ENCODE results near the gene TNFRSF25. TPM values are rescaled to one million over a fixed set of nuclear protein-coding genes. Genes with fewer than 3 reads are reported as not detected.

Gene TNFRSF25
- total and polyA plus RNA-seq, 2 donors (not counting 3 experiments of a cell fraction or from before 2014, with no cell fraction given) = 33.9 to 38.8 TPM

DNA sequence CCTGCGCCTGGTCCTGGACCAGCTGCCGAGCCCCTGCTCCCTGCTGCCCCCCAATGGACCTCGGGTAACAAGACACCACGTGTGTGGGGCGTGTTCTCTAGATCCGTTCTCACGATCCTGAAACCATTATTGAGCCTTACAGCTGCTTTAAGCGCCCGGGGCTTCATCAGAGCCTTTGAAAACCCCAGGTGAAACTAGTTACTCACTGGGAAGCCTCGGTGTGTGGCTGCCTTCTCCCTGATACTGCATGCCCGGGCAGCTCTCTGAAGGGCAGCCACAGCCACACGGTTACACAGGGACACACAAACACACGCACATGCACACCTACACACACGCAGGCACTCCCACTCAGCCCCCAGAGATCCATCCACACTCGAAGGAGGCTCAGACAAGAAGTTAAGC is 51.5 kb downstream of the TNFRSF25 start:
- TF ChIP-seq, protein P1, sequence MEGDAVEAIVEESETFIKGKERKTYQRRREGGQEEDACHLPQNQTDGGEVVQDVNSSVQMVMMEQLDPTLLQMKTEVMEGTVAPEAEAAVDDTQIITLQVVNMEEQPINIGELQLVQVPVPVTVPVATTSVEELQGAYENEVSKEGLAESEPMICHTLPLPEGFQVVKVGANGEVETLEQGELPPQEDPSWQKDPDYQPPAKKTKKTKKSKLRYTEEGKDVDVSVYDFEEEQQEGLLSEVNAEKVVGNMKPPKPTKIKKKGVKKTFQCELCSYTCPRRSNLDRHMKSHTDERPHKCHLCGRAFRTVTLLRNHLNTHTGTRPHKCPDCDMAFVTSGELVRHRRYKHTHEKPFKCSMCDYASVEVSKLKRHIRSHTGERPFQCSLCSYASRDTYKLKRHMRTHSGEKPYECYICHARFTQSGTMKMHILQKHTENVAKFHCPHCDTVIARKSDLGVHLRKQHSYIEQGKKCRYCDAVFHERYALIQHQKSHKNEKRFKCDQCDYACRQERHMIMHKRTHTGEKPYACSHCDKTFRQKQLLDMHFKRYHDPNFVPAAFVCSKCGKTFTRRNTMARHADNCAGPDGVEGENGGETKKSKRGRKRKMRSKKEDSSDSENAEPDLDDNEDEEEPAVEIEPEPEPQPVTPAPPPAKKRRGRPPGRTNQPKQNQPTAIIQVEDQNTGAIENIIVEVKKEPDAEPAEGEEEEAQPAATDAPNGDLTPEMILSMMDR (IDR thresholded peaks at IDR 0.05; ENCODE audit: extremely low read depth in 1 of 2, insufficient read depth in 1 of 2, low read depth in 1 of 2, low read length in 2 of 2) = peak; percentile 53 to 77
- TF ChIP-seq MYC (IDR thresholded peaks at IDR 0.05; ENCODE audit: low read depth, low read length) = no peak
- no peak for TF ChIP-seq POLR2A (IDR thresholded peaks at IDR 0.05; ENCODE audit: low read depth, low read length)
- TF ChIP-seq, protein P2, sequence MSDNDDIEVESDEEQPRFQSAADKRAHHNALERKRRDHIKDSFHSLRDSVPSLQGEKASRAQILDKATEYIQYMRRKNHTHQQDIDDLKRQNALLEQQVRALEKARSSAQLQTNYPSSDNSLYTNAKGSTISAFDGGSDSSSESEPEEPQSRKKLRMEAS (IDR thresholded peaks at IDR 0.05; ENCODE audit: insufficient read depth, insufficient read length) = peak; percentile 68
- peak; percentile 87 for FAIRE-seq
- Histone ChIP-seq H3K9me3 (replicated peaks; ENCODE audit: control insufficient read depth, insufficient read depth, low read length) (no peaks in the 10 kb centered on the region), H3K4me1 (ENCODE audit: control insufficient read depth, extremely low read depth, insufficient read depth, low read length) (peaks cover 8% of the 10 kb centered on the region), H2AFZ (ENCODE audit: low read depth, low read length) (peak overlapping the region; percentile 1), H3K9ac (replicated peaks; ENCODE audit: extremely low read depth, insufficient read depth, low read length) (no peak overlapping the region), H4K20me1 (replicated peaks; ENCODE audit: control insufficient read depth, extremely low read depth, insufficient read depth, low read length) (no peaks in the 10 kb centered on the region), H3K9me1 (replicated peaks; ENCODE audit: control insufficient read depth, extremely low read depth, insufficient read depth, low read length) (no peaks in the 10 kb centered on the region), H3K27ac (ENCODE audit: insufficient read depth, low read depth, low read length) (no peak overlapping the region), H3K27me3 (ENCODE audit: control insufficient read depth in 2 of 2, insufficient read depth in 2 of 2, low read length in 2 of 2) (peaks cover 4 to 8% of the 10 kb centered on the region in 2 experiments), H3K36me3 (ENCODE audit: control insufficient read depth in 2 of 2, extremely low read depth in 1 of 2, insufficient read depth in 2 of 2, low read length in 2 of 2) (no peaks in the 10 kb centered on the region), H3K4me2 (ENCODE audit: insufficient read depth, low read length) (no peak overlapping the region), H3K4me3 (replicated peaks in 1 of 3; ENCODE audit: insufficient read depth in 1 of 3, low read depth in 1 of 3, low read length in 3 of 3) (no peak overlapping the region), H3K79me2 (ENCODE audit: control insufficient read depth, insufficient read depth, low read length) (no peaks in the 10 kb centered on the region)
- DNase-seq (ENCODE audit: low read depth, low spot score) = peak; percentile 52
- intact Hi-C loops (cut with micrococcal nuclease) (no loop called here), dilution Hi-C loops (cut with MboI; ENCODE audit: extremely low pct_ligation_motif_present, low sequenced_read_pairs) (no loop called here)
- ChIA-PET POLR2A (no interaction called here), CTCF (interaction anchor here (0.8 to 4.3 kb wide), 17 partner anchors 9 to 210 kb away, joined by 3 to 36 read pairs (median 4); partner anchors contain the start of gene ACOT7)
- no TSS peak for BruUV-seq (replicated peaks)

DNA sequence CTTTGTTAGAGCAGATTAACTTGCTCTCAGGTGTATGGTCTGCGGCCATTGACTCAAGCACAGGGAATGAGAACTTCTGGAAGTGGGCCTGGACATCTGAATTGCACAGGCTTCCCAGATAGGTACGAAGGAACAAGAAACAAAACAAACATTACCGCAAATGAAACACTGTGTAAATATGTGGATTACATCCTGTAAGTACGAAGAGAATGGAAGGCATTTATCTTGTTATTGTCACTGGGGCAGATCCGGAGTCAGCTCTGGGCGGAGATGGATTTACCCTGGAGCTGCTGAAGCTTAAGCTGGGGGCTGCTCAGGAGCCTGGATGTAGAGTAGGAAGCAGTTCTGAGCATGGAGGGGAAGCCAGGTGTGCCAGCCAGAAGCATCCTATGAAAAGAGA is 53.1 kb downstream of the TNFRSF25 start:
- no peak overlapping the region for H2AFZ ChIP-seq (ENCODE audit: low read depth, low read length)
- no peaks in the 10 kb centered on the region for H3K79me2 ChIP-seq (ENCODE audit: control insufficient read depth, insufficient read depth, low read length)
- peaks cover 0 to 4% of the 10 kb centered on the region in 2 experiments for H3K27me3 ChIP-seq (ENCODE audit: control insufficient read depth in 2 of 2, insufficient read depth in 2 of 2, low read length in 2 of 2)
- H3K4me2 ChIP-seq (ENCODE audit: insufficient read depth, low read length) = no peak overlapping the region
- H3K4me3 ChIP-seq (replicated peaks in 1 of 3; ENCODE audit: insufficient read depth in 1 of 3, low read depth in 1 of 3, low read length in 3 of 3) = no peak overlapping the region
- H3K4me1 ChIP-seq (ENCODE audit: control insufficient read depth, extremely low read depth, insufficient read depth, low read length) = peaks cover 8% of the 10 kb centered on the region
- no peak overlapping the region for H3K27ac ChIP-seq (ENCODE audit: insufficient read depth, low read depth, low read length)
- no peaks in the 10 kb centered on the region for H4K20me1 ChIP-seq (replicated peaks; ENCODE audit: control insufficient read depth, extremely low read depth, insufficient read depth, low read length)
- ChIA-PET CTCF (interaction anchor here (1.5 to 7.0 kb wide), 9 partner anchors 9 to 166 kb away, joined by 3 to 73 read pairs (median 15); no protein-coding TSS in a partner anchor), POLR2A (no interaction called here)
- BruUV-seq (replicated peaks) = no TSS peak
- H3K9me3 ChIP-seq (replicated peaks; ENCODE audit: control insufficient read depth, insufficient read depth, low read length) = no peaks in the 10 kb centered on the region
- peak; percentile 58 for FAIRE-seq
- no peaks in the 10 kb centered on the region for H3K9me1 ChIP-seq (replicated peaks; ENCODE audit: control insufficient read depth, extremely low read depth, insufficient read depth, low read length)
- intact Hi-C loops (cut with micrococcal nuclease) = no loop called here
- TF ChIP-seq MYC (IDR thresholded peaks at IDR 0.05; ENCODE audit: low read depth, low read length) (no peak), GATA2 (IDR thresholded peaks at IDR 0.05; ENCODE audit: insufficient read depth, insufficient read length, low read depth, low read length) (no peak), POLR2AphosphoS5 (IDR thresholded peaks at IDR 0.05; ENCODE audit: insufficient read depth, low read depth, low read length) (no peak), JUN (IDR thresholded peaks at IDR 0.05; ENCODE audit: borderline replicate concordance, insufficient read depth, insufficient read length, low read depth) (no peak)
- TF ChIP-seq, protein P2 (IDR thresholded peaks at IDR 0.05; ENCODE audit: insufficient read depth, insufficient read length) = no peak
- no peak for DNase-seq (ENCODE audit: low read depth, low spot score)
- dilution Hi-C loops (cut with MboI; ENCODE audit: extremely low pct_ligation_motif_present, low sequenced_read_pairs) = no loop called here
- H3K9ac ChIP-seq (replicated peaks; ENCODE audit: extremely low read depth, insufficient read depth, low read length) = no peak overlapping the region
- no peaks in the 10 kb centered on the region for H3K36me3 ChIP-seq (ENCODE audit: control insufficient read depth in 2 of 2, extremely low read depth in 1 of 2, insufficient read depth in 2 of 2, low read length in 2 of 2)
